ENCODE results near the gene STK10. TPM values are rescaled to one million over a fixed set of nuclear protein-coding genes. Genes with fewer than 3 reads are reported as not detected.

STK10 gene
- total RNA-seq, 1 donor from 2014 or later = 79.8 TPM

- DNase-seq (ENCODE audit: extremely low read depth, low read depth, low spot score) = no peak
Measured at GRCh38 chr5:172093965-172094364, 94.1 kb downstream of the STK10 start.

DNA sequence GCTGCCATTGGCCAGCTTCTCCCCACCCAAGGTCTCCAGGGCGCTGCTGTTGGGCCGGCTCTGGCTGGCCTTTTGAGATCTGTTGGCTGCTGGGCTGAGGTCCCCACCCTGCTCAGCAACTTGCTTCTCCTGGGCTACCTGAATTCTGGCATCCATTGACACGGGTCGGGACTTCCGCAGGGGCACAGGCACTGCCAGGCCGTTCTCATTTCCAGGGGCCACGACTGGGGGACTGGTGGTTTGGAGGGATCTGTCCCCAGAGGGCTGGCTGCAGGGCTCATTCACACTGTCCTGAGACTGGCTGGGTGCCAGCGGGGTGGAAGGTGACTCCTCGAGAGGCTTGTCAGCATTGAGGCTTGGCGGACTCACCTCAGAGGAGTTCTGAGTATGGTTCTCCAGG is 94.5 kb downstream of the STK10 start:
- DNase-seq (ENCODE audit: extremely low read depth, low read depth, low spot score) = no peak

DNA sequence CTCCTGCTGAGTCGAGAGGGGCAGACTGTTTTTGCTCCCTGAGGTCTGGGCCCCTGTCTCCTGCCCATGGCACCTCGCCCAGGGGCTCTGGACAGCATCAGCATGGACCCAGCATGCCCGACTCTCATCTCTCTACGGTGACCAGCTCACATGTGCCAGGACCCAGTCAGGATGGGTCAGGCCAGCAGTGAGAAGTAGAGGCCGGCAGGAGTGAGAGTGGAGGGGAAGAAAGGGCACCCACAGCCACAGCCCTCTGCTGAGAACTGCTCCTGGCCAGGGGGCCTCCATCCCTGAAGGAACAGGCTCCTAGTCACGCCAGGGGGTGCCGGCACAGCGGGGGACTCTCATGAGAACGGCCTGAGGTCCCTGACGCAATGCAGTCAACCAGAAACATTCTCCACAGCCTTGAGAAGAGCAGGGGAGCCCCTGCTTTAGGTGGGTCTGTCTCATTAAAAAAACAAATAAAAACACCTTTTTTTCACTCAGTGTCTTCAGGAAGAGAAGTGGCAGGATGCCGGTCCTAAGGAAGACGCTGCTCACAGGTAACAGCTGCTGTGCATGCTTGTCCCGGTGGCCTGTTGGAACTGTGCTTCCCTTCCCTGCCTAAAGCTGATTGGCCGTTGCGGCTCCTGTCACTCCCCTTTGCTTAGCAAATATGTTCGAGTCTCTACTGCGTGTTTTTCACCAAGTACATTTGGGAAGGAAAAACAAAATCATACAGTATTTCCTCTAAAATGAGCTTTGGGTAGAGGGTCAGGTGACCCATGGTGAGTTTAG is 95.9 kb downstream of the STK10 start:
- DNase-seq (ENCODE audit: extremely low read depth, low read depth, low spot score) = no peak

DNA sequence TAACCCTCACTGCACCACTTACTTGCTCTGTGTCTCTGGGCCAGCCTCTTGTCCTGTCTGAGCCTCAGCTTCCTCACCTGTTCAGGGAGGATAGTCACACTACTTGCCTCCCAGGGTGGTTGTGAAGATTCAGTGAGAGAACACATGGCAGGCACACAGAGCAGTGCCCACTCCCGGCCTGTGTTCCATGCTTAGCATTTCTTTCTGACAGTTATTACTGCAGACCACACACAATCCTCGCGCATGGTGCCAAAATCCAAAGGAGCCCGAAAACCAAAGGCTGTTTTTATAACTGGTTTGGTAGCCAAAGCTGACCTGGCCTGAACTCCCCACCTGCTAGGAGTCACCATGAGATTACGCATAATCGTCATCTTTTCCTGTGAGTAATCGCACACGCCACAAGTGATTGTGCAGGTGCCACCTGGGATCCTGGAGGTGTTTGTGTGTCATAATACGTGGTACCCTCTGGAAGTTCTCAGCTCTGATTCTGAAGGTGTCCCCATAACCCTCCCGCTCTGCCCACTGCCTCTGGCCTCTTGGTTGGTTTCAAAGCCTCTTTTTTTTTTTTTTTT is 97.0 kb downstream of the STK10 start:
- DNase-seq (ENCODE audit: extremely low read depth, low read depth, low spot score) = no peak

DNA sequence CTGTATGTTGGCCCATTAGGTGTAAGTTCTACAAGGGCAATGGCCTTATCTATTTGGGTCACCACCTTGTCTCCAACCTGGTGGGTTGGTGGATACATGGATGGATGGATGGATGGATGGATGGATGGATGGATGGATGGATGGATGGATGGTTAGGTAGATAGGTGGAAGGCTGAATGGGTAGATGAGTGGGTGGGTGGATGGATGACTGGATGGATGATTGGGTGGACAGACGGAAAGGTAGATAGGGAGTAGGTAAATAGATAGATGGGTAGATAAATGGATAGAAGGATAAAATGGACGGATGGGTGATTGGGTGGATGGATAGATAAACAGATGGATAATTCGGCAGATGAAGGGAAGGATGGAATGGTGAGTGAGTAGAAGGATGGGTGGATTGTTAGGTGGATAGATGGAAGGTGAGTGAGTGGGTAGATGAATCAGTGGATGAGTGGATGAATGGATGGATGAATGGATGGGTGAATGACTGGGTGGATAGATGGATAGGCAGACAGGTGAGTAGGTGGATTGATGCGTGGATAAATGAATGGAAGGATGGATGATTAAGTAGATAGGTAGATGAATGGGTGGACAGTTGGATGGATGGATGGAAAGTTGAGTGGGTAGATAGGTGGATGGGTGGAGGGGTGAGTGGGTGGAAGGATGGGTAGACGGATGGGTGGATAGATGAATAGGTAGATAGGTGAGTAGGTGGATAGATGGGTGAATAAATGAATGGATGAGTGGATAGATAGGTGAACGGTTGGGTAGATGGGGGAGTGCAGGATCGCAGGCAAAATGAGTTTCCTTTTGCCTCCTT is 98.5 kb downstream of the STK10 start:
- DNase-seq (ENCODE audit: extremely low read depth, low read depth, low spot score) = no peak

GRCh38 chr5:172088801-172089200 is 99.2 kb downstream of the STK10 start:
- DNase-seq (ENCODE audit: extremely low read depth, low read depth, low spot score) = no peak

- no peak for DNase-seq (ENCODE audit: extremely low read depth, low read depth, low spot score)
Measured at GRCh38 chr5:172086194-172086975, 101.6 kb downstream of the STK10 start.

DNA sequence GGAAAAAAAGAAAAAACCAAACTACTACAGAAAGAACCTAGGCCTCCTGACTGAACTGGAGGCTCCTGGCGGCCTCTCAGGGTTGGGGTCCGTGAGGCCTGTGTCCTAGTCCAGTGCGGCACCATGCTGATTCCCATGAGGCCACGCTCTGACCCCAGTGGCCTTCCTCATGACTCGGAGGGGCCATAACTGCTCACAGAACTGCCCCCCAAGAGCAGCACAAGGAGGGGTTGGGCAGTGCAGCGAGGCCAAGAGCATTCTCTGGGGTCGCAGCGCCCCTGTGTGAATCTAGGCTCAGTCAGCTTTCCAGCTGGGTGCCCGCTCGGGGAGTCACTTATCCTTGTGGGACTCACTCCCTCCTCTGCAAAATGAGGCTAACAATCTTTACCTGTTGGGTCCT is 102.3 kb downstream of the STK10 start:
- DNase-seq (ENCODE audit: extremely low read depth, low read depth, low spot score) = no peak

- DNase-seq (ENCODE audit: extremely low read depth, low read depth, low spot score) = no peak
Measured at GRCh38 chr5:172082180-172082579, 105.8 kb downstream of the STK10 start.

DNA sequence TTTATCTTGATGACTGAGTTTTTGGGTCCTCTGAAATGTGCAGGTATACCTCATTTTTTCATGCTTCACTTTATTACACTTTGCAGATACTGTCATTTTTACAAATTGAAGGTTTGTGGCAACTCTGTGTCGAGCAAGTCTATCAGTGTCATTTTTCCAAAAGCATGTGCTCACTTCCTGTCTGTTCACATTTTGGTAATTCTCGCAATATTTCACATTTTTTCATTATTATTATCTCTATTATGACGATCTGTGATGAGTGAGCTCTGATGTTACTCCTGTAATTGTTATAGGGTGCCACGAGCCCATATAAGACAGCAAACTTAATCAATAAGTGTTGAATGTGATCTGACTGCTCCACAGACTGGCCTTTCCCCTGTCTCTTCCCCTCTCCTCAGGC is 108.1 kb downstream of the STK10 start:
- no peak for DNase-seq (ENCODE audit: extremely low read depth, low read depth, low spot score)

DNA sequence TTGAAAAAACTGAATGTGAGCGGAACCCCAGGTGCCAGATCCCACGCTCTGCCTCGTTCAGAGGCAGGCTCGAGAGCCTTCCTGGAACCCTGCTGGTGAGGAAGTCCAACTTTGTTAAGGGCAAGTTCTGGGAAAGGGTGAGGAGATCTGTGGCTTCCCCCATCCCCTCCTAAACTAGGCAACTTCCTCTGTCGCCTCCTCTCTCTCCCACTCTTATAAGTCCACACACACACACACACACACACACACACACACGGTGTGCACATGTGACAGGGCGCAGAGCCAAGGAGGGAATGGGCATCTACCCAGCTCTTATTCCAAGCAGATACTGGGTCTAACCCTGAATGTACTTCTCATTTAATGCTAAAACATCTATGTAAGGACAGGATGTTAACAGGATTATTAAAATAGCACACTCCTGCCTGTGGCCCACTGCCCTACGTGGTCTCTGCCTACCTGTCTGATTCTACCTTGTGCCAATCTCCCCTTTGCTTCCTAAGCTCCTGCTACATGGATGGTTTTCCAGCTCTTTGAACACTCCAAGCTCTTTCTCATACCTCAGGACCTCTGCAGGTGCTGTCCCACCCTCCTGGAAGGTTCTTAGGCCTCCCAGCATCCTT is 109.2 kb downstream of the STK10 start:
- DNase-seq (ENCODE audit: extremely low read depth, low read depth, low spot score) = no peak

DNA sequence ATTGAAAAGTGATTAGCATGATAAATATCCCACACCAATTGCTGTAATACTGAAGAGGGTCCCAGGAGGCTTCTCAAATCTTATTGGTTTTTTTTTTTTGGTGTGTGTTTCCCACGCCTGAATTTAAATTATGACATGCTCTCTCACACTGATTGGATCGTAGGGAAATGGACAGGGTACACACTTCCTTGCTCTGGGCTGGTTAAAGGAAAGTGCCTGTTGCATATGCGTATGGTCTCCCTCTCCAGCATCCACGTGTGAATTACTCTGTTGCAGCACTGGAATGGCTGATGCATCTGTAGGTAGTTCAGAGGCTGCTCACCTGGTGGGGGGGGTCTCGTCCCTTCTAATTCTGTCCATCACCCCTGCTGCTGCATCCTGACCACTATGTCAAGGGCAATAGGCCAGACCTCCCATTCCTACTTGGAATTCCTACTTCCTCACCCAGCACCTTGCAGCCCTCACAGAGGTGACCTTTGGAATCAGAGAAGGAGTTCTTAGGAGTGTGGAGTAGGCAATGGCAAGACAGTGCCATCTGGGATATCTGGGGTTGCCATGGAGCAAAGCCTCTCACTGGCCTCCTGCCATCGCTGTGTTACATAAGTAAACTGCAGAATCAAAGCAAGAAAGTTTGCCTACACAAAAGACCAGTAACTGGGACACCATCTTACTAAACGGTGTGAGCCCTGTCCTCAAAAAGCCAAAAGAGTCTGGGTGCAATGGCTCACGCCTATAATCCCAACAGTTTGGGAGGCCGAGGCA is 110.2 kb downstream of the STK10 start:
- DNase-seq (ENCODE audit: extremely low read depth, low read depth, low spot score) = no peak

DNA sequence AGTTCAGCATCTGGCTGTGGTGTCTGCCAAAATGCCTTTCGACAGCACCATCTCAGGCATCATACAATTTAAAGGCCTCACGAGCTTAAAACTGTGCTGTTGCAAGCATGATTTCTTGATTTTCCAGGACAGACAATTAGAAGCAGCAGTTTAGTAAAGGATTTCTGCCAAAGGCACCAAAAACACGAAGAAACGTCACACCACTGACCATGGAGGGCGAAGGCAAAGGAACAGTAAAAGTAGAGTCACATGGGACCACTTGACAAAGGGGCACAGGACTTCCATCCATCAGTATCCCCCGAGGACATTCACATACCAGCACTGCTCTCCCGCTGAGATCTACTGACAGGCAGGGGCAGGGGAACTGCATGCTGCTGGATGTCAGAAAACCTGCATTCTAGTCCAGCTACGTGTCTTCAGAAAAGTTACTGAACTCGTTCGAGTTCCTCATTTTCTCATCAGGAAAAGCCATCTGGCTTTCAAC is 111.2 kb downstream of the STK10 start:
- no peak for DNase-seq (ENCODE audit: extremely low read depth, low read depth, low spot score)

DNA sequence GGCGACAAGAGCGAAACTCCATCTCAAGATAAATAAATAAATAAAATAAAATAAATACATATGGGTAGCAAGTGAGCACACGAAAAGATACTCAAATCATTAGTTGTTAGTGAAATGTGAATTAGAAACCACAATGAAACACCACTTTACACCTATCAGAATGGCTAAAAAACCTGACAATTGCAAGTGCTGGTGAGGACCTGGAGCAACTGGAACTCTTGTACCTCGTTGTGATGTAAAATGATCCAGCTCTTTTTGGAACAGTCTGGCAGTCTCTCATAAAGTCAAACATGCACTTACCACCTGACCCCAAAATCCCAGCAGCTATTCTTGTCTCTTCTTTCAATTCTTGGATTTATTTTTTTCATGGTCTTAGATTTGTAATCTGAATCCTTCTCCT is 112.4 kb downstream of the STK10 start:
- no peak for DNase-seq (ENCODE audit: extremely low read depth, low read depth, low spot score)

GRCh38 chr5:172074896-172075295 is 113.1 kb downstream of the STK10 start:
- DNase-seq (ENCODE audit: extremely low read depth, low read depth, low spot score) = no peak

DNA sequence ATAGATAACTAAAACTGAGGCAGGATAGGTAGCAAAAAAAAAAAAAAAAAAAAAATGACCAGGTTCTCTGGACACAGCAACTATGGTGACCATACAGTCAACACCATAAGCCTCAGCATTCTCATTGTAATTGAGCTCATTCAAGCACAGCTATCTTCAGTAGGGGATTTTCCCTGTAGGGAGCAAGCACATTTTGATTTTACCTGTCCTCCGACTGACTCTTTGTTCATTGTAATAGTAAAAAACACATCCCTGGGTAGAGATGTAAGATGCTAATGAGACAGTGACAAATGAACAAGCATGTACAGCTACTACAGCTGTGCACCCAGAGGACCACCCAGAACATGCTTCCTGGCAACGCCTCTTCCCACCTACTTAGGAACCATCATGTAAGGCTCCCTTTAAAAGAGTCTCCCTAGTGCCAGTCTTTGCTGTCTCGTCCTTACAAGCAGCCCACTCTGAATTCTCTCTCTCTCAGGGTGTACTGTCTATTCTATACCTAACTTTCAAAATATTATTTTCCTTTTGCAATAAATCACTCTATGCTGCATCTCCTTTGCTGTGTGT is 116.6 kb downstream of the STK10 start:
- DNase-seq (ENCODE audit: extremely low read depth, low read depth, low spot score) = no peak

GRCh38 chr5:172065431-172066065 is 122.5 kb downstream of the STK10 start:
- DNase-seq (ENCODE audit: extremely low read depth, low read depth, low spot score) = no peak

DNA sequence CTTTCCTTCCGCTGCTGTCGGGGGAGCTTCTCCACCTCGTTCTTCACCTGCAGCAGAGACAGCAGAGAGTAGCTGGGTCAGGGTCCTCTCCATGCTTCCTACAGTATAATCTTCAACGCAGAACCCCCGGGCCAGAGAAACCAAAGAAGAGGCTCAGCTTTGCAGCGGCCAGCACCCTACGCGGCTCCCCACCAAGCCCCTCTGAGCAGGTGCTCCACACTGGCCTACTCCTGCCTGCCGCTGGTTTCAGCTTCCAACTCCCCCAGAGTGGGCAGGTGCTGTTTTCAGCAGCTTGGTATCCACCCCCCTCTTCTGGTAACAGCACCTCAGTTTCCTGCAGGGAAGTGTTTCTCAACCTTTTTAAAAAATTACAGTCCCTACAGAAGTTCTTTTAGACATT is 123.3 kb downstream of the STK10 start:
- no peak for DNase-seq (ENCODE audit: extremely low read depth, low read depth, low spot score)

DNA sequence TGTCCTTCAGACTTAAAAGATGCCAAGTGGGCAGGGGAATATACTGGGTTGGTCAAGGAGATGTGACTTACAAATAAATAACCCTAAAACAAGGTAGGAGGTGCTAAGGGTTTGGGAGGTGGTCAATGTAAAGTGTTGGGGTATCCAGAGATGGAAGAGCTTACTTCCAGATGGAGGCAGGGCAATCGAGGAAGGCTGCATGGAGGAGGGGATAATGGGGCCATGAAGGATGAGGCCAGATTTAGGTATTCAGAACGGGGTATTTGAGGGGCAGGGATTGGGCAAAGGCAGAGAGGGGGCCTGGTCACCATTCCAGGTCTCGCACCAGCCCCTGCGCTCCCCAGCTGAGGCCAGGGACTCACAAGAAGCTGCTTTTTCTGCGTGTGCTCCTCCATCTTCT is 123.7 kb downstream of the STK10 start:
- no peak for DNase-seq (ENCODE audit: extremely low read depth, low read depth, low spot score)
